Brain pericyte (primary cell): ENCODE data around the gene BET1.

Experiments used
- DNase-seq: peaks from one replicate; pipeline ENCODE4 v3.0.0-alpha.2; 2012; ENCODE audit warnings: low read depth, low spot score

The BET1 gene

GRCh38 chr7:93958216-93958615, 45.9 kb downstream of the BET1 start:
- DNase-seq, result no peak

DNA sequence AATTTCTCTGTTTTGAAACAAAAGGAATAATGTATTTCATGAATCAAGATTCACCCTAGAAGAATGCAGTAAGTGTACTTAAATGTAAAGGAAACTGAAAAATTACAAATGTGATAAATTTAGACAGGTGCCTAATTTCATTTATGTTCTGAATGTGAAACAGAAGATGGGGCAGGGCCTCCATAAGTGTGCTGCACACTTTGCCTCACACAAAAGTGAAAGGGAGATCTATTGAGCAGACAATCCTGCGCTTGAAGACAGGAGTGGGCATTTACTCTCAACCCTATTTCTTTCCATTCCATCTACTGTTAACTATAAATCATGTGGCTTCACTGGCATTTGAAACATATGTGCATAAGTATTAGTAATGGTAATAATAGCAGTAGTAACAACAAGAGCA, 46.4 kb downstream of the BET1 start:
- no peak for DNase-seq

DNA sequence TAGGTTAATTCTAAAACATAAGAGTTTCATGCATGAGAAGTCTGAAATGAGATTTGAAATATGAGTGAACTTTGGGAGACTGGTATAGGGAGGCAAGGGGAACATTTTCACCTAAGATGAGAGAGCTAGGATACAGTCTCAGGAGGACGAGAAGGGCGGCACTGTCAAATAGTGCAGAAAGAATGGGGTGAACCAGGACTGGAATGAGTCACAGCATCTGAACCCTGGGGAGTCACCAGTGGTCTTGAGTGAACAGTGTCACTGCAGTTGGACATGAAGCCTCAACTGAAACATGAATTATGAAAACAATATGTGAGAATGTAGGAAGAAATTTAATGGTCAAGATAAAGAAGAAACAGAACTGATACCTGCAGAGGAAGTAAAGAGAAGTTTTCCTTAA, 48.9 kb downstream of the BET1 start:
- DNase-seq, result no peak

GRCh38 chr7:93949423-93949822, 54.7 kb downstream of the BET1 start:
- DNase-seq, result no peak

- no peak for DNase-seq
Observed at GRCh38 chr7:93948873-93949272, 55.3 kb downstream of the BET1 start.

GRCh38 chr7:93948106-93948505, 56.0 kb downstream of the BET1 start:
- DNase-seq, result no peak

GRCh38 chr7:93945756-93946535, 58.2 kb downstream of the BET1 start:
- DNase-seq, result no peak

DNA sequence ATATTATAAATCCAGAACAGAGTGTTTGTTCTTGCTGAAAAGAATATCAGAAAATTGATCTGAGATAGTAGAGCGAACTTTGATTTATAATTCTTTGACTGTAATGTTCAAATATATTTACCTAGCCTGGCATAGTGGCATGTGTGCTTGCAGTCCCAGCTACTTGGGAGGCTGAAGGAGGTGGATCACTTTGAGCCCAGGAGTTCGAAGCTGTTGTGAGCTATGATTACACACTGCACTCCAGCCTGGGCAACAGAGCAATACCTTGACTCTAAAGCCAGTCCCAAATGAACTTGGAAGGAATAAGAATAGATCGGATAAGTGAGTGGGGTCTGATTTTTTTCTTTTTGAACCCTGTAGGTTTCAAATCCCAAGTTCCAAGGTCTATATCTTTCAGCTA, 59.1 kb downstream of the BET1 start:
- no peak for DNase-seq

DNA sequence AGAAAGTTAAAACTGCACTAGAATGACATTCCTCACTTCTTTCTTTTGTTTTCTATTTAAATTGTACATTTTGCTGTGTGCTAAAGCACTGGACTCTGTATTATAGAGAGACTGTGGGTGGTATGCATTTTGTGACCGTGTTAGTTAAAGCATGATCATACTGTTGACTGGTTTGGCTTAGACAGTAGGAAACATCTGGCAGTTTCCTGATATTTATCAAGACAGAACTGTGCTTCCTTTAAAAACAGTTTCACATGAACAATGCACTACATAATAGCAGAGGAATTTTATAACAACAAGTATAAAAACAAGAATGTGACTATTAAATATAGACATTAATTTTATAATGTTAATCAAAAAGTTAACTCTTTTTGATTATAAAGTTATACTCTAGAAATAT, 59.5 kb downstream of the BET1 start:
- DNase-seq, result no peak

DNA sequence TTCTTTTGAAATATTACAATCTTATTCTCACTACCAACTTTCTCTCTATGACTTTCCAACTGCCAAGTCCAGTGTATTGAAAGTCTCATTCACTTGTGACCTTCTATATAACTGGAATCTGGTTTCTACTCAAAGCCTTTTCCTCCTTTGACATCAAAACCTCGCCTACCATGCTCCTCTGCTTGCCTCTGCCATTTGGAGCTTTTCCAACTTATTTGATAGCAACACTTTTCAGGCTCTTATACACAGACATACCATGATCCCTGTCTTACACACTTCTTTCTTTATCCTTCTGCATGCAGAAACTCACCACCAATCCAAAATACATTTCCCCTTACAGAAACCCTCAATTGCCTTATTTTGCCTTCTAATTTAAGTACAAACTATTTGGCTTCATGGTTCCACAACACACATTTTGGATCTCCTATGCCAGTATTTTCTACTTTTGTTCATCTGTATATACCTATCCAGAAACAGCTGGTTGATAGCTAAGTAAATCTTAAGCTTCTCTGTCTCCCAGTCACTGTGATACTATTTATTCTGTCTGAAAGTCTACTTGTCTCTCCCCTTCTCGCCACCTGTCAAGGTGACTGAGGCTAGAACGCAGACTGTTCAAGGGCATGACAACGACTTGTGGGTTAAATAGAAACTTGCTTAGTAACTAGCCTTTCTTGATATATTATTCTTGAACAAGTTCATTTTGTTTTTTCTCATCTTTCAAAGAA, 60.2 kb downstream of the BET1 start:
- no peak for DNase-seq
